GM21576 (cell line): ENCODE results near the gene ZFHX2.

Experiments used
- ATAC-seq: cut with Tn5 transposase; IDR thresholded peaks from one replicate; pipeline ENCODE4 v1.9.1; 2021; ENCODE audit warnings: mild to moderate bottlenecking, moderate library complexity; ENCODE audit not compliant: unreplicated experiment

Gene ZFHX2

GRCh38 chr14:23573384-23574015 lies 21.9 kb upstream of the ZFHX2 start:
- ATAC-seq = no peak

- no peak for ATAC-seq
Observed at GRCh38 chr14:23572836-23573235, 21.3 kb upstream of the ZFHX2 start.

DNA sequence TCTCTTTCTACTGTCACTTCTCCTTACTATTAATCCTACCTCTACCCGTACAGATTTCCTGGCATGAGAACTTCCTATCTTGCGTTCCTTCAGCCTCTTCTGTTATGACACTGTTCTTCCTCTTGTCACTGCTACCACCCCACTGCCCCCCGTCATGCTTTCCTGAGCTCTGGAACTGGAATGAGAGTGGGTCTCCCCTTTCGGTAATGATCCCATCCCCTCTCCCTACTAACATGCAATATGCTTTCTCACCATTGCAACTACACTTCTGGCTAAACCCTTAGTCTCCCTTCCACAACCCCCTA lies 20.9 kb upstream of the ZFHX2 start:
- ATAC-seq = no peak

GRCh38 chr14:23571701-23572523 lies 20.3 kb upstream of the ZFHX2 start:
- no peak for ATAC-seq

DNA sequence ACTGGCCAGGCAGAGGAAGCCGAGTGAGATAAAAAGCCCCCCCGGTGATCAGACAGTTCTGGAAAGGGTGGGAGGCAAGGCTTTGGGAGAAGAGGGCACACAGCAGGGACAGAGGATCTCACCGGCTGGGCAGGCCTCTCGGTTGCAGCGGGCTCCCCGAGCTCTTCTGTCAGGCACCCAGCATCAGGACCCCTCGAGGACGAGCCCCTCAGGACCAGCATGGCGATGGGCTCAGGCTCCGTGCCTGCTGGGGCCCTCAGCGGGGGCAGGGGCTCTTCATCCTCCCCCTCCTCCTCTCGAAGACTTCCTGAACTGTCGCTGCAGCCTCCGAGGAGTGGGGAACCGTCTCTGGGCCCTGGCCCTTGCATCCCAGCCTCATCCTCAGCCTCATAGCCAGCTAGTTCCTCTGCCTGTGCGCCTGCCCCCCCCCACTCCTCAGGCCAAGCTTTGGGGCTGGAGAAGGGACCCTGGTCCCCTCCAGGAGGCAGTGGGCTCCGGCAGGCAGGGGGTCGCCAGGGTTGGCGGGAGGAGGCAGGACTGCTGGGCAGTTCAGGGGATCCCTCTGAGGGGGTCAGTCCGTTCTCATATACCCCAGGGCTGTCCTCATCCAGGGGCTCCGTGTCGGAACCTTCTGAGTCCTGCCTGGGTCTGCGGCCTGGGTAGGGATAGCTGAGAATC lies 19.4 kb upstream of the ZFHX2 start:
- ATAC-seq = no peak

GRCh38 chr14:23569443-23570151 lies 18.0 kb upstream of the ZFHX2 start:
- ATAC-seq = no peak

- ATAC-seq = no peak
Observed at GRCh38 chr14:23568600-23569331, 17.2 kb upstream of the ZFHX2 start.

- no peak for ATAC-seq
Observed at GRCh38 chr14:23568021-23568599, 16.5 kb upstream of the ZFHX2 start.

DNA sequence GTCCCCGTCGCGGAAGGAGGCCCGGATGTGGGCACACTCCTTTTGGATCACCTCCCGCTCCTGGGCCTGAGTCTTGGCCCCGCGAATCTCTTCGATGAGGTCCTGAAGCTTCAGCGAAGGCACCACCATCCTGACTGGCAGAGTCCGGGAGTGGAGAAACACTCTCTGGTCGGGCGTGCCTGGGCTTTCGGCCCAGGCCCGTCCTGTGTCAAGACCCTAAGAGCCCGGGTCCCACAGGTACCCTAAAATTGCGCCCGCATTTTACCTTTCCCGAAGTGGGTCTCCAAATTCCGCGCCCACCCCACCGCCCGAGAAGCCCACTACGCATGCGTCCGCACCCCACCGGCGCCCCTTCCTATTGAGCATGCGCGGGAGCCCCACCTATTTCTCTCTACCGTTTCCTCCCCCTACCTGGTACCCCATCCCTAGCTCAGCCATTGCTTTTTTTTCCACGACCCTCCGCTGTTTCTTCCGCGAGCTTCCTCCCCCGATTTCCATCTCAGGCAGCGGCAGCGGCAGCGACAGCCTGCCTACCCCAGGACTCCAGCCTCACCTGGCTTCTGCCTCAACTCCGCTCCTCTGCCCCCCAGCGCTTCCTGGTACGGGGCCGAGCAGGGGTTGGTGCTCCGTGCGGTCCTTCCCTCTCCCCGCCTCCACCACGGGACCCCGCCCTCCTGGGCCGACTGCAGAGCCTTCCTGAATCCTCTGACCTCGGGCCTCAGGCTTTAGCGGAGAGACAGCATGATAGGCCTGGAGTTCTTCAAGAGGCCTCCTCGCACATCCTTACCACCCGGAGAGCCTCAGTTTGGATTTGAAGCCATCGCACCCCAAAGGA lies 15.8 kb upstream of the ZFHX2 start, which contains the start of gene AP1G2:
AP1G2 (minus strand) TSS at position 606 of the 835 bp plus-strand sequence; CDS start at position 129, 477 bp downstream.
- peak; percentile 89 for ATAC-seq

DNA sequence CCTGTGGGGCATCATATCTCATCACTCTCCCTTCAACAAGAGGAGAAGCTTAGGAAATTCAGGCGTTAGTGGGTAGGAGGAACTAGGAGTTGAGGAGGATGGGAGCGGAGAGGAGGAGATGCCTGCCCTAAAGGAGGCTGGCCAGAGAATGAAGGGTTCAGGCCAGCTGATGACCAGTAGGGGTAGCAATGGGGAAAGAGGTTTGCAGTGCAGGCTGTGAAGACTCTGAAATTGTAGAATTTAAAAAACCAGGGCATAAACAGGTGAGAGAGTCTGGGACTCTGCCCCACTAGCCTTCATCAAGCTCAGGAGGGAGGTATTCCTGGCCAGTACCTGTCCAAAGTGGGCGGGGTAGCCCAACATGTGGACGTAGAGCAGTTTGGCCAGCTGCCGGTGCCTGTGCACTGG lies 15.2 kb upstream of the ZFHX2 start:
- no peak for ATAC-seq

DNA sequence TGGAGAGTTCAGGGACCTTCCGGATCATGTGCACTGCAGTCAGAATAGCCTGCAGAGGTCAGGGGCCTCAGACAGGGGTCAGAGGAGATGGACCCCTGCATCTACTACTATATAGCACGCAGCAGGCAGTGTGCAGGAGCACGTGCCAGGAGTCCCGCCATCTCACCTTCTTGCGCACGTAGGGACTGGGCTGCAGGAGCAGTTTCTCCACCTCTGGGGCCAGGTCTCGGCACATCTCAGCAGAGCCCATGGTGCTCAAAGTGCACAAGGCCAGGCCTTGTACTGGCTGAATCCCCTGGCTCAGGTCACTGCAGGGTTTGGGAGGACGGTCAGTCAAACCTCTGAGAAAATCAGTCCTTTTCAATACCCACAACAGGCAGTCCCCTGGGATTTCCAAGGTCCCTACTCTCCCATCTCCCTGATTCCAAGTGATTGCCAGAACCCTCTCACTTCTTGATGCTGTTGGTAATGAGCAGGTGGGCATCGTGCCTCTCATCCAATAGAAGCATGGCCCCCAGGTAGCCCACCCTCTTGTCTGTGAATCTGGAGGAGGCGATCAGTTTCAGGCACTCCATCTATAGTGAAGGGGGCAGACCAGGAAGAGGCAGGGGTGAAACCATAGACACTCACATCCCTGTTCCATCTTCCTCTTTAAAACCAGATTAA lies 14.7 kb upstream of the ZFHX2 start:
- ATAC-seq = no peak

DNA sequence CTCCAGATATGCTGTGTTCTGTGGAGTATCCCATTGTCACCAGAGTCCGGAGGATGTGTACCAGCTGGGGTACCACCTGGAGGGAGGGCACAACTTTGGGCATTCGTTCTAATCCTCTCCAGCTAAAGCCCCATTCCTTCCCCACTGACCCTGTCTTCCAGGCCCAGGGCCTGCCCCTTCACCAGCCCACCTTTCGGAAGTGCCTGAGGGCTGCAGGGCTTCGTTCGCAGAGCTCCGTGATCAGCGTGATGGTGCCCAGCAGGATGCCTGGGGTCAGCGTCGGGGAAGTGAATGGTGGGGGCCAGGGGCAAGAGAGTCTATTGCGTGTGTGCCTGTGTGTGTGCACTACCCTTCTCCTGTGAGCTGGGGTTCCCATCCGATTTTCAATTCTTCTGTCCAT lies 14.1 kb upstream of the ZFHX2 start:
- ATAC-seq = no peak

DNA sequence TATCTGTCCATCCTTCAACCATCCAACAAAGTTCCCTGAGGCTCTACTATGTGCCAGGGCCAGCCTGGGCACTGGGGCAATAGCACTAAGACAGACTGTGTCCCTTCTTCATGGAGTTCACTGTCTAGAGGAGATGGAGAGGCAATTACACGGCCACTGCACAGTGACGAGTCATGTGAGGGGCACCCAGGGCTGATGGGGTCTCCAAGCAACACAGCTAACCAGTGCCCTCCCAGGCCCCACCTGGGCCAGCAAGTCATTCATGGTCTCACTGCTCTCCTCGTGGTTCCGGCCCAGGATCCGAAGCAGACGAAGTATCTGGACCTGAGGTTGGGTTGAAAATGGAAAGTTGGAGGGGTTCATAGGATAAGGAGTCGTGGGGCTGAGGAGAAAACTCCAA lies 13.3 kb upstream of the ZFHX2 start:
- no peak for ATAC-seq

DNA sequence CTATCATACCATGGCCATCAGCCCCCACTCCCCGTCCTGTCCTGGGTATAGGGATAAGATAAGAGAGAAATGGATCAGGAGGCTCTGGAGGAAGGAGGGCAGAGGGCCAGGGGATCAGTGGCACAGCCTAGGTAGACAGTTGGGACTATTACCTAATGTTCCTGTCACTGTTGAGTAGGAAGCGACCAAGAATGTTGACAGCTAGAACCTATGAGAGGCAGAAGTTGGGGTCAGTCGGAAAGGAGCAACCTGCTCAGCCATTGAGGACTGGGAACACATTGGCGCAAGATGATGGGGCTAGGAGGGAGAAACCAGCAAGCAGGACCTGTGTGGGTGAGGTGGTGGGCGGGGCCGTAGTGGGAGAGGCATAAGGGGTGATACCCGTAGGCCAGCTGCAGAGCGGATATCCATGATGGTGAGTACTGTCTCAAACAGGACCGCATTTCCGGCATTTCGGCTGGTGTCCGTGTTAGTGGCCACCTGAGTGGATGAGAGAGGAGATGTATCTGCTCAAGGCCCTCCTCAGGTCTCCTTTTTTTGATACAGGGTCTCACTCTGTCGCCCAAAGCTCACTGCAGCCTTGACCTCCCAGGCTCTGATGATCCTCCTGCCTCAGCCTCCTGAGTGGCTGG lies 12.7 kb upstream of the ZFHX2 start:
- ATAC-seq = no peak

- ATAC-seq = no peak
Observed at GRCh38 chr14:23563473-23564180, 12.1 kb upstream of the ZFHX2 start.

- ATAC-seq = no peak
Observed at GRCh38 chr14:23562822-23563472, 11.4 kb upstream of the ZFHX2 start.
